GM19452 (cell line): ENCODE results near the gene PTPRQ.
"Not testable (repeated sequence)": the region's sequence is repeated elsewhere in the genome, so short reads cannot be mapped to it uniquely, and the experiment has no call there.

Experiments used
- ATAC-seq: cut with Tn5 transposase; IDR thresholded peaks from one replicate; pipeline ENCODE4 v1.9.1; 2021; ENCODE audit not compliant: unreplicated experiment

The PTPRQ gene

GRCh38 chr12:80472236-80472635, 28.2 kb downstream of the PTPRQ start:
- no peak for ATAC-seq

DNA sequence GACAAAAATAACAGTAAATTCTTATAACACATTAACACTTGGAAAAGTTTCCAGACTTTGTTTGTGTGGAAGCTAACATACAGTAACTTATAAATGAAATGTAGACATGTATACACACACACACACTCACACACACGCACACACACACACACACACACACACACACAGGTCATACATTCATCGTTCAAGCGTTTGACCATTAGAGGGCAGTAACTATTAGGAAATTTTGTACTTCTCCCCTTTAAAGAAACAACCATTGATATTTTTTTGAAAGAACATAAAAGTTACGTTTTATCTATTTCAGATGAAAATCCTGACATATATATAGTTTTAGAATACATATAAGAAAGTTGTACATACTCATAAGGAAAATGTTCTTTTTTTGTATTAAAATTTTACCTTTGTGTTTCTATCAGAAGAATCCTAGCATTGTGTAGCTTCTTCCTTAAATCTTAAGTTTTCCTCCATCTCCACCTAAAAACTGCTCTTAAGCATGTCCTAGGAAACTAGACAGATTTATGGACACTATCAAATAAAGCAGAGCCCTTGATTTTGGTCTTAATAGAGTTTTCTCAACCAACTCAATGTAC, 29.0 kb downstream of the PTPRQ start:
- ATAC-seq, result peak; percentile 71

DNA sequence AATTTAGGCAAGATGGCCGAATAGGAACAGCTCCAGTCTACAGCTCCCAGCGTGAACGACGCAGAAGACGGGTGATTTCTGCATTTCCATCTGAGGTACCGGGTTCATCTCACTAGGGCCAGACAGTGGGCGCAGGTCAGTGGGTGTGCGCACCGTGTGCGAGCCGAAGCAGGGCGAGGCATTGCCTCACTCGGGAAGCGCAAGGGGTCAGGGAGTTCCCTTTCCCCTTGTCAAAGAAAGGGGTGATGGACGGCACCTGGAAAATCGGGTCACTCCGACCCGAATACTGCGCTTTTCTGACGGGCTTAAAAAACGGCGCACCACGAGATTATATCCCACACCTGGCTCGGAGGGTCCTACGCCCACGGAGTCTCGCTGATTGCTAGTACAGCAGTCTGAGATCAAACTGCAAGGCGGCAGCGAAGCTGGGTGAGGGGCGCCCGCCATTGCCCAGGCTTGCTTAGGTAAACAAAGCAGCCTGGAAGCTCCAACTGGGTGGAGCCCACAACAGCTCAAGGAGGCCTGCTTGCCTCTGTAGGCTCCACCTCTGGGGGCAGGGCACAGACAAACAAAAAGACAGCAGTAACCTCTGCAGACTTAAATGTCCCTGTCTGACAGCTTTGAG, 33.6 kb downstream of the PTPRQ start:
- not testable (repeated sequence) for ATAC-seq

DNA sequence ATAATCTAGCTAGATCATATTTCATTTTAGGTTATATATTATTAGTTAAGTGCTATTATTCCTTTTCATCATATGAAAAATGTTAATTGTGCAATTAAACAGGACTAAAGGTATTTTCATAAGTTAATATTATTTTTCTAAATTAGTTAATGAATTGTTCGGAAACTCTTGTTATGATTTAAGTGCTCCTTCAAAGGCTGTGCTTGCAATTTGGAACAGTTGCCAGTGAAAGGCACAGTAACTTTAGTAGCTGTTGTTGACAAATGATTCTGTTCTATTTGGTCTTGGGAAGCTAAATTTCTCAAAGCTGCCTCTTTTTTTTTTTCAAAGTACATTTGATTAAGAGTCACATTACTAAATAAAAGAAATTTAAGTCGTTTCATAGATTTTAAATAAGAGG, 40.7 kb downstream of the PTPRQ start:
- ATAC-seq, result no peak

DNA sequence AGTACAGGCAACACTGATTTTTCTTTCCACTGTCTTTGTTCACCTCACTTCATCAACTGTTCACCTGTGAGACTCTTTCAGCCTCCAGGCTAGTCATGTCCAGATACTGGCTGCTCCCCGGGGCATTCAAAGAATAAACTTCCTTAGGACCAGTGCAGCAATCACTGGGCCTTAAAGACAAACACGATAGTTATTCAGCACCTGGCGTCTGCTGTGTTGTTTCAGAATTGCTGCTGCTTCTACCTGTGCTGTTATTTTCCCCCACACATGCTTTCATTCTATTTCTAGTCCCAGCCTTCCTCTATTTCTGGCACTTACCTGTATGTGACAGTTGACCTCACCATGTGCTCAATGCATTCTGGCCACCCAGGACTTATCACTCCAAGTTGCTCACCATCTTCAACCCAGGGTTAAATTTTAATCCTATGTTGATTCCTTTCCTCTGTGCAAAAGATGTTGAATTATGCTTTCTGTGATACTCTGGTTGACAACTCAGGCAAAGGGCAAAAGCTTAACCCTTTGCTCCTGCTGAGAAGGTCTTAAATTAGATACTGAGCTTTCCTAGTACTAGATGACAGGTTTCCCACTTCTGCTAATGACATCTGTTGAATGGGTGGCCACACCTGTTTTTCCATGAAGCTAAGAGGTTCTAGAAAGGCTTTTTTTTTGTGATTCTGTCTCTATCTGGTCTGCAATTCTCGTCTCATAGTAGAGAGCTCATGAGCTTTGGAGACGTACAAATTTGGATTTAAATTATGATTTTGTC, 41.4 kb downstream of the PTPRQ start:
- ATAC-seq, result no peak

GRCh38 chr12:80490329-80490728, 46.3 kb downstream of the PTPRQ start:
- ATAC-seq, result no peak

DNA sequence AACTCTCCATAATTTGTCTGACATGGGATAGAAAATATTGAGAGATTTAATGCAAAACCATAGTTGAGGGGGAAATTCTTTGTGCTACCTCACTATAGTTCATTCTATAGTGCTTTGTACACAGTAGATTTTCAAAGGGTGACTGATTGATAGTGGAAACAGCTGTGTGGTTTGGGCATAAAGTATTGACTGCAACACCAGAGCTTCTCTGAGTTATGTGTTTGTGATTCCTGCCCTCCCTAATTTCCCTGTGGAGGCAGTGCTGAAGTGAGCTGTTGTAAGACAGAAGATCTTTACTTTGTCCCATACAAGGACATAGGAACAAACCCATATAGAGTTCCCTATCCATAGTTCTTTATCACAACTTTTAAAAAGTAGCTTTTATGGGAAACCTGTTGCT, 47.1 kb downstream of the PTPRQ start:
- no peak for ATAC-seq

DNA sequence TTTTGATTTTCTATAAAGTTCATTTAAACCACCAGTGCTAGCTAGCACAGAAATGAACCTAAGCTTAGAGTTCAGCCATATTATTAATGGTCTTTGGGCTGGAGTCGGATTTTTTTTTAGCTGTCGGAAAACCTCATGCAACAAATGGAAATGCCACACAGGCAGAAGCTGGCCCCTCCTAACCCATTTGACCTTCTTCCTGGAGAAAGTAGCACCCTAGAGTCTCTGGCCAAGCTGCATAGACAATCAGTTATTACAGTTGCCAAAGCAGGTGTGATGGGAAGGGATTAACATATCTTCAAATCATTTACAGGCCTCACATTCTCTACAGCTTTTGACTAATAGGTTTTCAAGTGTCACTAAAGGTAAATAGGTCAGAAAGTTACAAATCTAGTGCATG, 49.4 kb downstream of the PTPRQ start:
- ATAC-seq, result no peak

DNA sequence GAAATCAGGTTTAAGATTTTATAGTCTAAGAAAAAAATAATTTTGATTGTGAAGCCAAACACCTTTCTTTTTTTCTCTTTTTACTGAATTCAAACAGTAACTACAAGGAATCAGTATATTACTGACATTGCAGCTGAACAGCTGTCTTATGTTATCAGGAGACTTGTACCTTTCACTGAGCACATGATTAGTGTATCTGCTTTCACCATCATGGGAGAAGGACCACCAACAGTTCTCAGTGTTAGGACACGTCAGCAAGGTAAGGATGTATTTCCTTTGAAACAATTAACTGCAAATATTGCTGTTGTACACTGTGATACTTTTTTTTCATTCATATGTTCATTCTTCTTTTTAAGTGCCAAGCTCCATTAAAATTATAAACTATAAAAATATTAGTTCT, 50.8 kb downstream of the PTPRQ start:
- no peak for ATAC-seq

GRCh38 chr12:80498059-80498728, 54.2 kb downstream of the PTPRQ start:
- no peak for ATAC-seq

DNA sequence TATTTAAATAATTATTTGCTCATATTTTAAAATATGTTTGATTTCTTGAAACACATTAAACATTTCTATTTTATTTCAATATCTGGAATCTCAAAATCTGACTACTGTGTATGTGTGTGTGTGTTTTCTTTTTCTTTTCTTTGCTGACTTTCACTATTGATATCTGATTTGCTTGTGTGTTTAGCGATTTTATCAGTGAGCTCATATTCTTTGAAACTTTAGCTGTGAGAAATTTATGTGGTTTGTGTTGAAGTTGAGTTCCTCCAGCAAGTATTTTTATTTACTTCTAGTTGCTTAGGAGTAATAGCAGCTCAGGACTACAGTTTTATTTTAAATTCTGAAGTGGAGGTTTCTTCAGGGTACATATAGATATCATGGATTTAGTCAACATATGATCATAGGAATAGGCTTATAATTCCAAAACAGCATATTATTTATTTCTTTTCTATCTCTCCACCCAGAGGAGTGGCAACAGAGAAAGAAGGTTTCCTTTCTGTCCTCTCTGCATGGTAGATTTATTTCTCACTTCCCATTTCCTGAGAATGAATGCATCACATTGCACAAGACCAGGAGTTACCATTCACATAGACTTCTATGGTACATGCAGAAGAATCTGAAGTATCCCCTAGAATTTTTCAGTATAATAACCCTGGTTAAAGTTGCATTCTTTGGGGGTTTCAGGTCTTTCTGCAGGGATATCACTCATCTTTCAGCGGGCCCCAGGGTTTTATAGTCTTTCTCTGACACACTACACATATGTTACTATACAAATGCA, 60.5 kb downstream of the PTPRQ start:
- ATAC-seq, result no peak

DNA sequence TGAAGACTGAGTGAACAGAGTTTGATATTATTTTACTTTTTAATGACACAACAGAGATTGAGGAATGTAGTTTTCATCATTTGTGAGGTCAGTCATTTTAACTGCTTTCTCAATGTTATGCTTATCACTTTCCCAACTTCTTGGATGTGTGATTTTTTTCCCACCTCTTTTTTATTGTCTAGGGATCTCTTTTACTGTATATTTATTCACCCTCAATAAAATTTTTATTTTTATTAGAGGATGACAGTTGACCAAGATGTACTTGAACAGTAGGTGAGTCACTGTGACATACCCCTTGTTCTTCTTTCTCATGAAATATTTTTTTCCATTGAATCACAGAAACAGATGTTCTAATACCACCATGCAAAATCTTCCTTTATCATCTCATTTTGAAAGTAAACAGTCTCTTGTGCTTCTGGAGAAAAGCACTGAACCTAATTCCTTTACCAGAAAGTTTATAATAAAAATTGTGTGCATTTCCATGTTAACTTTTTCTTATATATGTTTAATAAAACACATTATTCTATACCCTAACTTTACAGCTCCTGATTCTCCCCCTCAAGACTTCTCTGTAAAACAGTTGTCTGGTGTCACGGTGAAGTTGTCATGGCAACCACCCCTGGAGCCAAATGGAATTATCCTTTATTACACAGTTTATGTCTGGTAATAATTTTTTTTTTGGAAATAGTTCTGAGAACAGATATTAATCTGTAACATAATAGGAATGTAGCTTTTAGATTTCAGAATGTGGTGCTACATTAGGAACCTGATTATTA, 65.9 kb downstream of the PTPRQ start:
- no peak for ATAC-seq

DNA sequence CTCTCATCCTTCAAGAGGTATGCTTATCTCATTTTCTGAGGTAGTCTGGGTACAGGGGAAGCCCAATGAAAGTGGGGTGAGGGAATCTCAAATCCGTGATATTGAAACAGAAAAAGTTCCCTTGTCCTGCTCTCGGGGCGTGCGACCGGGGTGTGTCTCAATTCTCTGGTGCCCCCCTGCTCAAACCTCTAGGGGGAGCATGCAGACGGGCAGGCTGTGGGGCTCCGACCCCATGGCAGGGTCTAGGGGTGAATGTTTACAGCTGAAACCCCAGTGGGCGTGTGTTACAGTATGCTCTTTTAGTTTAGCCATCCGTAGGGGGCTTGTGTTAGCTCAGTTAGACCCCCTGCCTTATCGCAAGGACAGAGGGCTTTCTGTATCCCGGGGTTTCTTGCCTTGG, 68.7 kb downstream of the PTPRQ start:
- ATAC-seq, result no peak

DNA sequence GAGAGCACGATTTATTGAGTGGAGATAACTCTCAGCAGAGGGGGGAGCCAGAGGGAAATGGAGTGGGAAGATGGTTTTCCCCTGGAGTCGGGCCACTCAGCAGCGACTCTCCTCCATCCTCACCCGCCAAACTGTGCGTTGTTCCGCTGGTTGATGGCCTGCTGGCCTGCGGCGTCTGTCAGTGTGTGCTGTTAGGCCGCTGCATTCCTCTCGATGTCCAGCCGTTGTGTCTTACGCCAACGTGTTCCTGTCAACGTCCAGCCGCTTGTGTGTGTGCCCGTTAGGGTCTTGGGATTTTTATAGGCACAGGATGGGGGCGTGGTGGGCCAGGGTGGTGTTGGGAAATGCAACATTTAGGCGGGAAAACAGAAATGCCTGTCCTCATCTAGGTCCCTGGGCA, 69.2 kb downstream of the PTPRQ start:
- ATAC-seq, result no peak

DNA sequence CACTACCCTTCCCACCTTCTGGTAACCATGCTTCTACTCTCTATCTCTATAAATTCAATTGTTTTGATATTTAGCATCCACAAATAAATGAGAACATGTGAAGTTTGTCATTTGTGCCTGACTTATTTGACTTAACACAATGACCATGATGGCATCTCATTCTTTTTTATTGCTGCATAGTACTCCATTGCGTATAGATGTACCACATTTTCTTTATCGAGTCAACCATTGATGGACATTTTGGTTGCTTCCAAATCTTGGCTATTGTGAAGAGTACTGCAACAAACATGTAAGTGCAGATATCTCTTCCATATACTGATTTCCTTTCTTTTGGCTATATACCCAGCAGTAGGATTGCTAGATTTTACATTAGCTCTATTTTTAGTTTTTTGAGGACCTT, 73.6 kb downstream of the PTPRQ start:
- ATAC-seq, result no peak

GRCh38 chr12:80531646-80532045, 87.6 kb downstream of the PTPRQ start:
- ATAC-seq, result no peak

GRCh38 chr12:80539029-80539428, 95.0 kb downstream of the PTPRQ start:
- ATAC-seq, result no peak

- no peak for ATAC-seq
Observed at GRCh38 chr12:80549298-80549697, 105.3 kb downstream of the PTPRQ start.

GRCh38 chr12:80551897-80552296, 107.9 kb downstream of the PTPRQ start:
- ATAC-seq, result no peak

DNA sequence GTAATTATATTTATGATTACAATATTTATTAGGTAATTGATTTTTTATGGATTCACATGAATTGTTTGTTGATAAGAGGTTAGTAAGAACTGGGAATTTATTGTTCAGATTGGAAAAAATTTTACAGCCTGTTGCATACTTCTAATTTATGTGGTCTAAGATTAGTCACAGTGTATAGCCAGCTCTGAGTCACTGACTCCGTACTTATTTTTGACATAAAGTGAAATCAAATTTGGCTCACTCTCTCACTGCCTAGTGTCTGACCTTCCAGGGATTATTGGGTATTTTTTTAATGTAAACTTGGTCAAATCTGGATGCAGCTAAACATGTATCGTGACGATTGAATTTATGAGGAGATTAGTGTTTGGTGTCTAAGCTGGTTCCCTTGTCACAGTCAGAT, 109.3 kb downstream of the PTPRQ start:
- no peak for ATAC-seq
